Peyer's patch (tissue), 4 donors: ENCODE data around the gene ATG101. TPM values are rescaled to one million over a fixed set of nuclear protein-coding genes. Genes with fewer than 3 reads are reported as not detected.

Source experiments
- DNase-seq, 3 donors: peaks; one replicate each; pipeline ENCODE4 v3.0.0-alpha.2; 2017 to 2019
- H3K27ac ChIP-seq, 4 donors: fragments of 200-600 bp; sonication (generic); one replicate each; pipeline ENCODE4 v1.5.1; 2016 to 2019
- H3K27me3 ChIP-seq, 2 donors: fragments of 200-600 bp; sonication (generic); one replicate each; pipeline ENCODE4 v1.5.1; 2019
- H3K36me3 ChIP-seq, 3 donors: fragments of 200-600 bp; sonication (generic); one replicate each; pipeline ENCODE4 v1.5.1; 2016 to 2019
- H3K4me1 ChIP-seq, 4 donors: fragments of 200-600 bp; sonication (generic); one replicate each; pipeline ENCODE4 v1.5.1; 2016 to 2019
- H3K4me3 ChIP-seq, 4 donors: fragments of 200-600 bp; sonication (generic); 1 replicate in 3 of 4; 2 replicates in 1 of 4; pipeline ENCODE4 v1.5.1; 2016 to 2019; ENCODE audit warnings: mild to moderate bottlenecking in 1 of 4
- H3K9me3 ChIP-seq, 4 donors: fragments of 200-600 bp; sonication (generic); one replicate each; pipeline ENCODE4 v1.5.1; 2016 to 2019; ENCODE audit warnings: mild to moderate bottlenecking in 1 of 4
- POLR2A ChIP-seq, 2 donors: fragments of 450-650 bp; IDR thresholded peaks; one replicate each; pipeline ENCODE4 v1.5.1; 2017; ENCODE audit warnings: antibody characterized with exemption in 2 of 2, mild to moderate bottlenecking in 2 of 2, moderate library complexity in 2 of 2
- total RNA-seq, 4 donors: library from RNA; depleted of rRNA; stranded (reverse); fragments of >200 nt; gene quantifications; one replicate each; pipeline ENCODE4 v1.1.0, GENCODE V29; 2016
- TF ChIP-seq, protein P1 (sequence below), 6 experiments: fragments of 450-650 bp in 4 of 6; fragments of 200-600 bp in 2 of 6; sonication (generic) in 1 of 6; IDR thresholded peaks; one replicate each; pipeline ENCODE4 v1.5.1; 2017 to 2019; ENCODE audit warnings: antibody characterized with exemption in 6 of 6, mild to moderate bottlenecking in 3 of 6, moderate library complexity in 1 of 6

The ATG101 gene
- total RNA-seq, 4 donors from 2014 or later: 31.5 to 39.6 (median 33.9) TPM

GRCh38 chr12:52056801-52057637 is 12.8 kb upstream of the ATG101 start:
- H3K36me3 ChIP-seq: peaks cover 0 to 47% (median 0%) of the 10 kb centered on the region in 3 donors
- H3K9me3 ChIP-seq: no peaks in the 10 kb centered on the region
- no peak overlapping the region for H3K4me3 ChIP-seq
- DNase-seq: no peak
- no peaks in the 10 kb centered on the region for H3K27me3 ChIP-seq
- no peak overlapping the region for H3K27ac ChIP-seq
- peaks cover 0 to 22% (median under 1%) of the 10 kb centered on the region in 4 donors for H3K4me1 ChIP-seq
- no peak for TF ChIP-seq POLR2A (IDR thresholded peaks at IDR 0.05)
- TF ChIP-seq, protein P1, sequence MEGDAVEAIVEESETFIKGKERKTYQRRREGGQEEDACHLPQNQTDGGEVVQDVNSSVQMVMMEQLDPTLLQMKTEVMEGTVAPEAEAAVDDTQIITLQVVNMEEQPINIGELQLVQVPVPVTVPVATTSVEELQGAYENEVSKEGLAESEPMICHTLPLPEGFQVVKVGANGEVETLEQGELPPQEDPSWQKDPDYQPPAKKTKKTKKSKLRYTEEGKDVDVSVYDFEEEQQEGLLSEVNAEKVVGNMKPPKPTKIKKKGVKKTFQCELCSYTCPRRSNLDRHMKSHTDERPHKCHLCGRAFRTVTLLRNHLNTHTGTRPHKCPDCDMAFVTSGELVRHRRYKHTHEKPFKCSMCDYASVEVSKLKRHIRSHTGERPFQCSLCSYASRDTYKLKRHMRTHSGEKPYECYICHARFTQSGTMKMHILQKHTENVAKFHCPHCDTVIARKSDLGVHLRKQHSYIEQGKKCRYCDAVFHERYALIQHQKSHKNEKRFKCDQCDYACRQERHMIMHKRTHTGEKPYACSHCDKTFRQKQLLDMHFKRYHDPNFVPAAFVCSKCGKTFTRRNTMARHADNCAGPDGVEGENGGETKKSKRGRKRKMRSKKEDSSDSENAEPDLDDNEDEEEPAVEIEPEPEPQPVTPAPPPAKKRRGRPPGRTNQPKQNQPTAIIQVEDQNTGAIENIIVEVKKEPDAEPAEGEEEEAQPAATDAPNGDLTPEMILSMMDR (IDR thresholded peaks at IDR 0.05): no peak

DNA sequence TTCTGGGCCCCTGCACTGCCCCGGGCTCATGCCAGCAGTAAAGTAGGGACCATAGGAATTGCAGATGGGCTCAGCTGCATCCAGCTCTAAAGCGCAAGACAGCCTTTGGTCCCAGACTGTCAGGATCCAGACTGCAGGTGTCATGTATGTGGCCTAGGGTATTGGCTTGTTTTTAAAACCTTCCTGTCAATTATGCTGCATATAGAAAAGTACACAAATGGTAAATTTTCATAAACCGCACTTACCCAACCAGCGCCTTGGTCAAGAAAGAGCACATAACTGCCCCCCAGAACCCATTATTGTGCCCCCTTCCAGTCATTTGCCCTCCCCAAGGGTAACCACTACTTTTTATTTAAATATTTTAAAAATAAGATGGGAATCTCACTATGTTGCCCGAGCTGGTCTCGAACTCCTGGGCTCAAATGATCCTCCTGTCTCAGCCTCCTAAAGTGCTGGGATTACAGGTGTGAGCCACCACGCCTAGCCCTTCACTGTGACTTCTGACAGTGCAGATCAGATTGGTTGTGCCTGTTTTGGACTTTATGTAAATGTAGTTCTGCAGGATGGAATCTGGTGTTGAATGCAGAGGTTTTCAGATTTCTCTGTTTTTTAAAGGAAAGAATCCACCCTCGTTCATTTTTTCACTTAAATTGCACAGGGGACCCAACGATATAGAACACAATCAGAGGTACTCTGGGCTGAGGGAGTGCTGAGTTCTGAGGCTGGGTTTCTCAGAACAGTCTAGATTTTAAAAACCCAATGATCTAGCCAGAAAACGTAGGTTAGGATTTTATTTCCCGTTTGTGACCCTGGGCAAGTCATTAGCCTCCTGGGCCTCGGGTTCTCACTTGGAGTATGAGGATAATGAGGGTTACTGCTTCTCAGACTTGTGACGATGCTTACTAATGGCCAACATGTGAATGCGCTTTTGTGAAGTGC is 11.9 kb upstream of the ATG101 start:
- Histone ChIP-seq H3K9me3 (no peaks in the 10 kb centered on the region), H3K36me3 (peaks cover 0 to 47% (median 0%) of the 10 kb centered on the region in 3 donors), H3K27me3 (no peaks in the 10 kb centered on the region), H3K4me3 (no peak overlapping the region), H3K27ac (no peak overlapping the region), H3K4me1 (peaks cover 0 to 14% (median 0%) of the 10 kb centered on the region in 4 donors)
- TF ChIP-seq POLR2A (IDR thresholded peaks at IDR 0.05): no peak
- TF ChIP-seq, protein P1 (IDR thresholded peaks at IDR 0.05): no peak
- DNase-seq: no peak

DNA sequence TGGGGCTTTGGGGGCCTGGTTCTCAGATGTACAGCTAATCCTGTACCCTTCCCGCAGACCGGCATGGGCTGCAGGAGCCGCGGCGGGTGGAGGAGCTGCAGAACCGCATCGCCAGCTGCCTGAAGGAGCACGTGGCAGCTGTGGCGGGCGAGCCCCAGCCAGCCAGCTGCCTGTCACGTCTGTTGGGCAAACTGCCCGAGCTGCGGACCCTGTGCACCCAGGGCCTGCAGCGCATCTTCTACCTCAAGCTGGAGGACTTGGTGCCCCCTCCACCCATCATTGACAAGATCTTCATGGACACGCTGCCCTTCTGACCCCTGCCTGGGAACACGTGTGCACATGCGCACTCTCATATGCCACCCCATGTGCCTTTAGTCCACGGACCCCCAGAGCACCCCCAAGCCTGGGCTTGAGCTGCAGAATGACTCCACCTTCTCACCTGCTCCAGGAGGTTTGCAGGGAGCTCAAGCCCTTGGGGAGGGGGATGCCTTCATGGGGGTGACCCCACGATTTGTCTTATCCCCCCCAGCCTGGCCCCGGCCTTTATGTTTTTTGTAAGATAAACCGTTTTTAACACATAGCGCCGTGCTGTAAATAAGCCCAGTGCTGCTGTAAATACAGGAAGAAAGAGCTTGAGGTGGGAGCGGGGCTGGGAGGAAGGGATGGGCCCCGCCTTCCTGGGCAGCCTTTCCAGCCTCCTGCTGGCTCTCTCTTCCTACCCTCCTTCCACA is 11.0 kb upstream of the ATG101 start:
- Histone ChIP-seq H3K27ac (no peak overlapping the region), H3K9me3 (no peaks in the 10 kb centered on the region), H3K36me3 (peaks cover 0 to 47% (median 0%) of the 10 kb centered on the region in 3 donors), H3K27me3 (no peaks in the 10 kb centered on the region), H3K4me1 (peaks cover 0 to 6% (median 0%) of the 10 kb centered on the region in 4 donors), H3K4me3 (no peak overlapping the region)
- TF ChIP-seq, protein P1 (IDR thresholded peaks at IDR 0.05): no peak
- no peak for TF ChIP-seq POLR2A (IDR thresholded peaks at IDR 0.05)
- DNase-seq: no peak

GRCh38 chr12:52059582-52060497 is 9.9 kb upstream of the ATG101 start:
- H3K4me1 ChIP-seq: no peaks in the 10 kb centered on the region
- no peaks in the 10 kb centered on the region for H3K9me3 ChIP-seq
- TF ChIP-seq, protein P1 (IDR thresholded peaks at IDR 0.05): no peak
- TF ChIP-seq POLR2A (IDR thresholded peaks at IDR 0.05): no peak
- H3K36me3 ChIP-seq: peaks cover 0 to 40% (median 0%) of the 10 kb centered on the region in 3 donors
- no peak overlapping the region for H3K4me3 ChIP-seq
- H3K27me3 ChIP-seq: no peaks in the 10 kb centered on the region
- no peak for DNase-seq
- no peak overlapping the region for H3K27ac ChIP-seq
